Mesendoderm (in vitro differentiated cells): Measurements from ENCODE around the gene DCXR.

Source experiments
- DNase-seq: peaks from one replicate; pipeline ENCODE4 v3.0.0; 2013
- H2AK5ac ChIP-seq: 2 replicates; pipeline ENCODE4 v1.6.1; 2013; ENCODE audit warnings: low read length, inconsistent platforms
- H2BK120ac ChIP-seq: 2 replicates; pipeline ENCODE4 v1.6.1; 2013; ENCODE audit warnings: low read depth, mild to moderate bottlenecking, low read length, moderate library complexity, mixed read lengths
- H2BK15ac ChIP-seq: replicated peaks from 2 replicates; pipeline ENCODE4 v1.6.1; 2013; ENCODE audit warnings: low read depth, mild to moderate bottlenecking, moderate library complexity
- H2BK5ac ChIP-seq: 2 replicates; pipeline ENCODE4 v1.6.1; 2013; ENCODE audit warnings: low read length, inconsistent platforms
- H3K18ac ChIP-seq: 2 replicates; pipeline ENCODE4 v1.6.1; 2013; ENCODE audit warnings: mild to moderate bottlenecking, low read length, mixed read lengths
- H3K23ac ChIP-seq: one replicate; pipeline ENCODE4 v1.6.1; 2013; ENCODE audit warnings: low read length
- H3K27ac ChIP-seq: 2 replicates; pipeline ENCODE4 v1.5.1; 2013; ENCODE audit warnings: low read depth, mild to moderate bottlenecking, inconsistent platforms, low read length, moderate library complexity
- H3K27me3 ChIP-seq: 2 replicates; pipeline ENCODE4 v1.6.1; 2013; ENCODE audit warnings: low read length, control low read depth, mild to moderate bottlenecking, inconsistent platforms; ENCODE audit not compliant: insufficient read depth, poor library complexity
- H3K36me3 ChIP-seq: 2 replicates; pipeline ENCODE4 v1.6.1; 2013; ENCODE audit warnings: low read length, inconsistent platforms; ENCODE audit not compliant: control insufficient read depth, insufficient read depth
- H3K4ac ChIP-seq: one replicate; pipeline ENCODE4 v1.6.1; 2013; ENCODE audit warnings: low read depth, mild to moderate bottlenecking, low read length, moderate library complexity
- H3K4me1 ChIP-seq: 2 replicates; pipeline ENCODE4 v1.6.1; 2013; ENCODE audit warnings: low read depth, low read length, inconsistent platforms; ENCODE audit not compliant: control insufficient read depth
- H3K4me2 ChIP-seq: 2 replicates; pipeline ENCODE4 v1.6.1; 2013; ENCODE audit warnings: low read length
- H3K4me3 ChIP-seq: 2 replicates; pipeline ENCODE4 v1.5.1; 2013; ENCODE audit warnings: mild to moderate bottlenecking, low read length
- H3K56ac ChIP-seq: one replicate; pipeline ENCODE4 v1.6.1; 2013; ENCODE audit warnings: low read length
- H3K79me1 ChIP-seq: 2 replicates; pipeline ENCODE4 v1.6.1; 2013; ENCODE audit warnings: low read length, inconsistent platforms
- H3K79me2 ChIP-seq: 2 replicates; pipeline ENCODE4 v1.6.1; 2013; ENCODE audit warnings: mild to moderate bottlenecking, low read length; ENCODE audit not compliant: control insufficient read depth, insufficient read depth
- H3K9ac ChIP-seq: 2 replicates; pipeline ENCODE4 v1.6.1; 2013; ENCODE audit warnings: low read length, inconsistent platforms
- H4K5ac ChIP-seq: one replicate; pipeline ENCODE4 v1.6.1; 2013; ENCODE audit warnings: low read length
- H4K8ac ChIP-seq: one replicate; pipeline ENCODE4 v1.6.1; 2013; ENCODE audit warnings: low read depth, mild to moderate bottlenecking, control low read depth, low read length, moderate library complexity
- WGBS: extraction: QIAGEN DNeasy Blood & Tissue Kit; methylation state at CpG from one replicate; pipeline ENCODE4 v1.1.7; 2013; ENCODE audit warnings: low lambda C conversion rate, missing lambda C conversion rate; ENCODE audit not compliant: insufficient coverage; ENCODE audit errors: extremely low coverage; 5-methylcytosine and 5-hydroxymethylcytosine counted together

The DCXR gene

GRCh38 chr17:82035956-82036633 is 1.4 kb downstream of the DCXR start:
- WGBS: no CpG with 5 or more reads among the region's 20 CpGs
- Histone ChIP-seq H3K23ac (peak overlapping the region; percentile 45), H2AK5ac (no peak overlapping the region), H2BK5ac (no peak overlapping the region), H3K4ac (no peak overlapping the region), H3K36me3 (no peaks in the 10 kb centered on the region), H3K4me2 (no peak overlapping the region), H3K79me2 (no peaks in the 10 kb centered on the region), H3K4me3 (no peak overlapping the region), H3K79me1 (no peaks in the 10 kb centered on the region), H3K9ac (peak overlapping the region; percentile 89), H3K56ac (peak overlapping the region; percentile 91), H4K8ac (no peak overlapping the region), H2BK15ac (no peak overlapping the region), H3K27me3 (no peaks in the 10 kb centered on the region), H4K5ac (no peak overlapping the region), H3K4me1 (no peaks in the 10 kb centered on the region), H3K27ac (no peak overlapping the region), H2BK120ac (no peak overlapping the region), H3K18ac (no peak overlapping the region)
- no peak for DNase-seq

GRCh38 chr17:82035488-82035887 is 2.0 kb downstream of the DCXR start:
- no peak overlapping the region for H3K4me3 ChIP-seq
- H2BK5ac ChIP-seq: no peak overlapping the region
- H4K5ac ChIP-seq: no peak overlapping the region
- H3K79me1 ChIP-seq: no peaks in the 10 kb centered on the region
- no peaks in the 10 kb centered on the region for H3K36me3 ChIP-seq
- H2BK120ac ChIP-seq: no peak overlapping the region
- H2AK5ac ChIP-seq: no peak overlapping the region
- no peaks in the 10 kb centered on the region for H3K27me3 ChIP-seq
- H3K9ac ChIP-seq: no peak overlapping the region
- H3K79me2 ChIP-seq: no peaks in the 10 kb centered on the region
- no peak overlapping the region for H3K27ac ChIP-seq
- no peaks in the 10 kb centered on the region for H3K4me1 ChIP-seq
- no peak overlapping the region for H3K56ac ChIP-seq
- no peak overlapping the region for H4K8ac ChIP-seq
- no peak overlapping the region for H3K4me2 ChIP-seq
- H3K23ac ChIP-seq: no peak overlapping the region
- H3K18ac ChIP-seq: no peak overlapping the region
- no peak overlapping the region for H2BK15ac ChIP-seq
- DNase-seq: no peak
- whole genome bisulfite sequencing: no CpG with 5 or more reads among the region's 8 CpGs
- H3K4ac ChIP-seq: no peak overlapping the region

- H3K79me2 ChIP-seq: no peaks in the 10 kb centered on the region
- no peaks in the 10 kb centered on the region for H3K36me3 ChIP-seq
- no peak overlapping the region for H2BK5ac ChIP-seq
- no peaks in the 10 kb centered on the region for H3K79me1 ChIP-seq
- no peaks in the 10 kb centered on the region for H3K27me3 ChIP-seq
- no peak overlapping the region for H3K4ac ChIP-seq
- no CpG with 5 or more reads among the region's 23 CpGs for WGBS
- H3K18ac ChIP-seq: no peak overlapping the region
- DNase-seq: peak; percentile 42
- no peak overlapping the region for H3K4me3 ChIP-seq
- H2AK5ac ChIP-seq: no peak overlapping the region
- no peaks in the 10 kb centered on the region for H3K4me1 ChIP-seq
- H4K5ac ChIP-seq: no peak overlapping the region
- no peak overlapping the region for H3K27ac ChIP-seq
- no peak overlapping the region for H2BK15ac ChIP-seq
- H3K4me2 ChIP-seq: no peak overlapping the region
- H3K56ac ChIP-seq: peak overlapping the region; percentile 65
- H2BK120ac ChIP-seq: no peak overlapping the region
- peak overlapping the region; percentile 35 for H3K9ac ChIP-seq
- H4K8ac ChIP-seq: no peak overlapping the region
- no peak overlapping the region for H3K23ac ChIP-seq
Observed at GRCh38 chr17:82034371-82035011, 3.0 kb downstream of the DCXR start.

DNA sequence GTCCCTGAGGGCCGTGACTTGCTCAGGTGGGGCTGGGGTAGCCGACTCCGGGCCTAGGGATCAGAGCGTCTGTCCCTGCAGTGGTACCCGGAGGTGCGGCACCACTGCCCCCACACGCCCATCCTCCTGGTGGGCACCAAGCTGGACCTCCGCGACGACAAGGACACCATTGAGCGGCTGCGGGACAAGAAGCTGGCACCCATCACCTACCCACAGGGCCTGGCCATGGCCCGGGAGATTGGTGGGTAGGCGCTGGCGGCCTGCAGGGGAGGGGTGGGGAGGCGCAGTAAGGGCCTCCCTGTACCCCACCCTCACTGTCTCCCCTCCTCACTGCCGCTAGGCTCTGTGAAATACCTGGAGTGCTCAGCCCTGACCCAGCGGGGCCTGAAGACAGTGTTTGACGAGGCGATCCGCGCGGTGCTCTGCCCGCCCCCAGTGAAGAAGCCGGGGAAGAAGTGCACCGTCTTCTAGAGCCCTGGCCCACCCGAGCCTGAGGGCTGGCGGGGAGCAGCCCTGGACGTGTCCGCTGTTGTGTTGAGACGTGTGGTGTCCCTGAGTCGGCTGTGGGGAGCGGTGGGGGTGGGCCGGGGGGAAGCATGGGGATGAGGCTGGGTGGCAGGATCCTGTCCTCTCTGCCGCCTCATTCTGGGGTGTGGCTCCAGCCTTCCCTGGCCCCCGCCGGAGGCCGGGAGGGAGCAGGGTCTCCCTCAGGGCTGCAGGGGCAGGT is 4.0 kb downstream of the DCXR start:
- no peak overlapping the region for H3K4ac ChIP-seq
- no peaks in the 10 kb centered on the region for H3K4me1 ChIP-seq
- H2BK120ac ChIP-seq: no peak overlapping the region
- H3K79me2 ChIP-seq: no peaks in the 10 kb centered on the region
- H3K79me1 ChIP-seq: no peaks in the 10 kb centered on the region
- no peak overlapping the region for H4K8ac ChIP-seq
- no peaks in the 10 kb centered on the region for H3K36me3 ChIP-seq
- H3K23ac ChIP-seq: no peak overlapping the region
- no peak overlapping the region for H2AK5ac ChIP-seq
- H2BK5ac ChIP-seq: no peak overlapping the region
- H3K27ac ChIP-seq: no peak overlapping the region
- no peak overlapping the region for H3K4me3 ChIP-seq
- H4K5ac ChIP-seq: no peak overlapping the region
- DNase-seq: no peak
- H3K18ac ChIP-seq: no peak overlapping the region
- no peaks in the 10 kb centered on the region for H3K27me3 ChIP-seq
- WGBS: no CpG with 5 or more reads among the region's 38 CpGs
- H2BK15ac ChIP-seq: no peak overlapping the region
- H3K56ac ChIP-seq: no peak overlapping the region
- no peak overlapping the region for H3K9ac ChIP-seq
- no peak overlapping the region for H3K4me2 ChIP-seq

DNA sequence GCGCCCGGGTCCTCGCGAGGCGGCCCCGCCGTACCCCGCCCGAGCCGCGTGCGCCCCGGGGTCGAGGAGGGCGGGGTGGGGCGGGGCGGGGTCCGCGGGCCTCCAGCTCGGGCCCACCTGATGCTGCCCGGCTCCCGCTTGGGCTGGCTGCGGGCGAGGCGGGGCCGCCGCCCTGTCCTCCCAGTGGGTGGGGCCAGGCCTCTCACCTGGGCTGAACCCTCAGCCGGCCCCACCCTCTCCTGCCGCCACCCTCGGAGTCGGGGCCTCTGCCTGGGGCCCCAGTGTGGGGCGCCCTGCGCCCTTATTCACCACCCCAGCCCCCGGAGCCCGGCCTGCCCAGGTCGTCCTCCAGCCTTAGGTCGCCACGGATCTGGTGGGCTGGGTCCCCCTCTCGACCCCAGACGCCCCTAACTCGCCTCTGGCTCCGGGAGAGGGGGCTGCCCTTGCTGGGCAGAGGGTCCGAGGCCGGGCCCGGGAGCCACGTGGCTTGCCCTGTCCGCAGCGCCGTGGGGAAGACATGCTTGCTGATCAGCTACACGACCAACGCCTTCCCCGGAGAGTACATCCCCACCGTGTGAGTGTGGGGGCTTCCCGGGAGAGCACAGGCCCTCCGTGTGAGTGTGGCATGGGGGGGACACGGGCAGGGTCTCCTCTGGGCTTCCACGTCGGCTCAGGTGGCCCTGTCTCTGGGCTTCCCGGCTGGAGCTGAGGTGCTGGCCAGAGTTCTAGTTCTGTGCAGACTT is 5.4 kb downstream of the DCXR start:
- peak; percentile 53 for DNase-seq
- H3K4me1 ChIP-seq: no peaks in the 10 kb centered on the region
- H3K56ac ChIP-seq: peak overlapping the region; percentile 96
- H3K9ac ChIP-seq: peak overlapping the region; percentile 92
- no peak overlapping the region for H2BK15ac ChIP-seq
- H3K23ac ChIP-seq: peak overlapping the region; percentile 97
- H3K4me2 ChIP-seq: peak overlapping the region; percentile 70
- H3K27me3 ChIP-seq: no peaks in the 10 kb centered on the region
- H4K8ac ChIP-seq: no peak overlapping the region
- no peak overlapping the region for H3K4ac ChIP-seq
- no peak overlapping the region for H3K27ac ChIP-seq
- peak overlapping the region; percentile 11 for H2AK5ac ChIP-seq
- peak overlapping the region; percentile 60 for H3K4me3 ChIP-seq
- WGBS: no CpG with 5 or more reads among the region's 59 CpGs
- H3K79me1 ChIP-seq: no peaks in the 10 kb centered on the region
- no peaks in the 10 kb centered on the region for H3K36me3 ChIP-seq
- no peak overlapping the region for H2BK5ac ChIP-seq
- H2BK120ac ChIP-seq: no peak overlapping the region
- no peaks in the 10 kb centered on the region for H3K79me2 ChIP-seq
- H3K18ac ChIP-seq: peak overlapping the region; percentile 24
- no peak overlapping the region for H4K5ac ChIP-seq
